ENCODE measurements around the gene KRT17. TPM values are rescaled to one million over a fixed set of nuclear protein-coding genes. Genes with fewer than 3 reads are reported as not detected.

Gene KRT17
- total RNA-seq, 6 donors from 2014 or later = 0.78 to 33.3 (median 18.0) TPM

- no peak for TF ChIP-seq POLR2A (IDR thresholded peaks at IDR 0.05)
- TF ChIP-seq EP300 (IDR thresholded peaks at IDR 0.05) = no peak
- TF ChIP-seq POLR2AphosphoS5 (IDR thresholded peaks at IDR 0.05) = no peak
- no peak for TF ChIP-seq CTCF (IDR thresholded peaks at IDR 0.05)
- H3K36me3 ChIP-seq = no peaks in the 10 kb centered on the region
- H3K27ac ChIP-seq = peak overlapping the region; percentile 35 to 87 (median 85)
- H3K4me1 ChIP-seq = peaks cover 8 to 50% (median 23%) of the 10 kb centered on the region in 4 donors
- WGBS, 2 donors = 88 to 91% methylated on average over 5 to 11 of the region's 12 CpGs
- H3K9me3 ChIP-seq = no peaks in the 10 kb centered on the region
- DNase-seq = no peak
- no peaks in the 10 kb centered on the region for H3K27me3 ChIP-seq
- no peak overlapping the region for H3K4me3 ChIP-seq
- ATAC-seq (ENCODE audit: low FRiP score in 2 of 2) = no peak
Observed at GRCh38 chr17:41657936-41658335, 33.6 kb upstream of the KRT17 start.

GRCh38 chr17:41657176-41657754, 32.9 kb upstream of the KRT17 start:
- H3K27me3 ChIP-seq = no peaks in the 10 kb centered on the region
- peaks cover 8 to 56% (median 26%) of the 10 kb centered on the region in 4 donors for H3K4me1 ChIP-seq
- DNase-seq = no peak
- no peak for ATAC-seq (ENCODE audit: low FRiP score in 2 of 2)
- TF ChIP-seq POLR2AphosphoS5 (IDR thresholded peaks at IDR 0.05) (no peak), POLR2A (IDR thresholded peaks at IDR 0.05) (no peak), EP300 (IDR thresholded peaks at IDR 0.05) (no peak), CTCF (IDR thresholded peaks at IDR 0.05) (no peak)
- H3K9me3 ChIP-seq = no peaks in the 10 kb centered on the region
- H3K36me3 ChIP-seq = no peaks in the 10 kb centered on the region
- 75 to 89% methylated on average over 7 to 16 of the region's 16 CpGs for WGBS, 2 donors
- no peak overlapping the region for H3K4me3 ChIP-seq
- peak overlapping the region; percentile 84 to 89 (median 86) for H3K27ac ChIP-seq

GRCh38 chr17:41656249-41657023, 32.1 kb upstream of the KRT17 start:
- no peak for ATAC-seq (ENCODE audit: low FRiP score in 2 of 2)
- DNase-seq = no peak
- Histone ChIP-seq H3K4me1 (peaks cover 13 to 64% (median 30%) of the 10 kb centered on the region in 4 donors), H3K36me3 (no peaks in the 10 kb centered on the region), H3K27ac (peak overlapping the region; percentile 84 to 89 (median 86)), H3K4me3 (no peak overlapping the region), H3K27me3 (no peaks in the 10 kb centered on the region), H3K9me3 (no peaks in the 10 kb centered on the region)
- TF ChIP-seq EP300 (IDR thresholded peaks at IDR 0.05) (no peak), POLR2AphosphoS5 (IDR thresholded peaks at IDR 0.05) (no peak), CTCF (IDR thresholded peaks at IDR 0.05) (no peak), POLR2A (IDR thresholded peaks at IDR 0.05) (no peak)
- WGBS, 2 donors = 71 to 76% methylated on average over 9 to 14 of the region's 16 CpGs

- 54% methylated on average over 18 of the region's 18 CpGs; no CpG with 5 or more reads in 1 of the 2 donors for WGBS, 2 donors
- H3K4me3 ChIP-seq = no peak overlapping the region
- H3K4me1 ChIP-seq = peaks cover 13 to 72% (median 37%) of the 10 kb centered on the region in 4 donors
- ATAC-seq (ENCODE audit: low FRiP score in 2 of 2) (peak; percentile 30 to 80), DNase-seq (peak; percentile 89 to 92)
- peak overlapping the region; percentile 84 to 89 (median 86) for H3K27ac ChIP-seq
- H3K9me3 ChIP-seq = no peaks in the 10 kb centered on the region
- H3K27me3 ChIP-seq = no peaks in the 10 kb centered on the region
- no peaks in the 10 kb centered on the region for H3K36me3 ChIP-seq
- no peak for TF ChIP-seq CTCF (IDR thresholded peaks at IDR 0.05)
- peak in 2 of 4 donors; percentile 4 to 63 for TF ChIP-seq POLR2A (IDR thresholded peaks at IDR 0.05)
- peak in 2 of 4 donors; percentile 59 to 70 for TF ChIP-seq EP300 (IDR thresholded peaks at IDR 0.05)
- TF ChIP-seq POLR2AphosphoS5 (IDR thresholded peaks at IDR 0.05) = peak; percentile 41 to 51
Observed at GRCh38 chr17:41655611-41656111, 31.3 kb upstream of the KRT17 start.
